GM18868 (cell line): ENCODE results near the gene TMCC2.
"Not testable (repeated sequence)": the region's sequence is repeated elsewhere in the genome, so short reads cannot be mapped to it uniquely, and the experiment has no call there.

ENCODE experiments used
- ATAC-seq: cut with Tn5 transposase; IDR thresholded peaks from one replicate; pipeline ENCODE4 v1.9.1; 2021; ENCODE audit warnings: mild to moderate bottlenecking, moderate library complexity; ENCODE audit not compliant: unreplicated experiment

The TMCC2 gene

GRCh38 chr1:205211839-205212536 lies 15.8 kb upstream of the TMCC2 start:
- peak; percentile 5 for ATAC-seq

GRCh38 chr1:205214756-205215155 lies 13.0 kb upstream of the TMCC2 start:
- ATAC-seq = no peak

GRCh38 chr1:205216588-205216987 lies 11.2 kb upstream of the TMCC2 start:
- no peak for ATAC-seq

GRCh38 chr1:205217418-205217817 lies 10.3 kb upstream of the TMCC2 start:
- ATAC-seq = no peak

GRCh38 chr1:205220421-205220820 lies 7.3 kb upstream of the TMCC2 start:
- no peak for ATAC-seq

- no peak for ATAC-seq
These were observed 3.0 kb upstream of the TMCC2 start for GRCh38 chr1:205224736-205225135.

GRCh38 chr1:205225901-205226765 lies 1.6 kb upstream of the TMCC2 start:
- no peak for ATAC-seq

- no peak for ATAC-seq
These were observed 720 bp upstream of the TMCC2 start for GRCh38 chr1:205226868-205227583.

GRCh38 chr1:205228093-205228521 lies 361 bp downstream of the TMCC2 start:
- peak; percentile 14 for ATAC-seq

GRCh38 chr1:205229399-205229871 lies 1.7 kb downstream of the TMCC2 start:
- peak; percentile 50 for ATAC-seq

- no peak for ATAC-seq
These were observed 2.4 kb downstream of the TMCC2 start for GRCh38 chr1:205229916-205230700.

- ATAC-seq = no peak
These were observed 3.2 kb downstream of the TMCC2 start for GRCh38 chr1:205230982-205231381.

- no peak for ATAC-seq
These were observed 4.5 kb downstream of the TMCC2 start for GRCh38 chr1:205232127-205232820.

GRCh38 chr1:205232945-205233397 lies 5.2 kb downstream of the TMCC2 start:
- ATAC-seq = no peak

- not testable (repeated sequence) for ATAC-seq
These were observed 6.2 kb downstream of the TMCC2 start for GRCh38 chr1:205233986-205234385.

- no peak for ATAC-seq
These were observed 8.2 kb downstream of the TMCC2 start for GRCh38 chr1:205235951-205236350.

GRCh38 chr1:205236526-205236925 lies 8.8 kb downstream of the TMCC2 start:
- no peak for ATAC-seq

- ATAC-seq = no peak
These were observed 9.3 kb downstream of the TMCC2 start for GRCh38 chr1:205236951-205237475.
